PC-3 (cell line): Measurements from ENCODE around the gene GZF1. TPM values are rescaled to one million over a fixed set of nuclear protein-coding genes. Genes with fewer than 3 reads are reported as not detected.

ENCODE experiments used
- ATAC-seq: fragments of 200-7000 bp; cut with Tn5 transposase; 2 replicates; pipeline ENCODE4 v1.9.1; 2020; ENCODE audit warnings: mild to moderate bottlenecking, moderate library complexity
- BruUV-seq: library from RNA; stranded (reverse); fragments of 400-500 nt; replicated peaks from 2 replicates; lab custom pipeline; 2021; lab: Mats Ljungman, UMichigan
- CTCF ChIA-PET: fragments of 300-600 bp; sonication (Branson Sonifier 250); formaldehyde crosslinking; loops from one replicate; lab custom pipeline; 2022; ENCODE audit warnings: antibody characterized with exemption; lab: Charles Lee
- POLR2A ChIA-PET: fragments of 300-600 bp; sonication (Branson Sonifier 250); formaldehyde crosslinking; loops from one replicate; lab custom pipeline; 2022; ENCODE audit warnings: antibody characterized with exemption; ENCODE audit not compliant: unreplicated experiment; lab: Charles Lee
- DNase-seq: peaks from one replicate; pipeline ENCODE4 v3.0.0-alpha.2; 2015
- H2AFZ ChIP-seq: fragments of 300-600 bp; sonication (generic); 2 replicates; pipeline ENCODE4 v1.6.0; 2016; ENCODE audit warnings: antibody characterized with exemption, low read length
- H3F3A ChIP-seq: fragments of 300-600 bp; sonication (generic); one replicate; pipeline ENCODE4 v1.6.0; 2017; ENCODE audit warnings: antibody characterized with exemption, low read length, control low read depth, mild to moderate bottlenecking; ENCODE audit not compliant: unreplicated experiment
- H3K27ac ChIP-seq: fragments of 300-600 bp; sonication (generic); 2 replicates; pipeline ENCODE4 v1.5.1; 2016; ENCODE audit warnings: mild to moderate bottlenecking, low read length
- H3K27me3 ChIP-seq: fragments of 300-600 bp; sonication (generic); 2 replicates; pipeline ENCODE4 v1.6.1; 2016; ENCODE audit warnings: low read length, mixed read lengths
- H3K36me3 ChIP-seq: fragments of 300-600 bp; sonication (generic); 2 replicates; pipeline ENCODE4 v1.6.1; 2016; ENCODE audit warnings: low read depth, mixed run types, low read length, mixed read lengths
- H3K4me1 ChIP-seq: fragments of 300-600 bp; sonication (generic); 2 replicates; pipeline ENCODE4 v1.5.1; 2016; ENCODE audit warnings: low read length; ENCODE audit not compliant: insufficient read depth
- H3K4me2 ChIP-seq: fragments of 300-600 bp; sonication (generic); 2 replicates; pipeline ENCODE4 v1.6.0; 2016; ENCODE audit warnings: low read length
- H3K4me3 ChIP-seq: fragments of 300-600 bp; sonication (generic); 2 replicates; pipeline ENCODE4 v1.5.1; 2016; ENCODE audit warnings: mild to moderate bottlenecking, low read length, mixed read lengths
- H3K79me2 ChIP-seq: fragments of 300-600 bp; sonication (generic); 2 replicates; pipeline ENCODE4 v1.6.1; 2017; ENCODE audit warnings: low read length, mixed read lengths
- H3K9ac ChIP-seq: fragments of 300-600 bp; sonication (generic); 2 replicates; pipeline ENCODE4 v1.6.0; 2016; ENCODE audit warnings: mild to moderate bottlenecking, low read length
- H3K9me2 ChIP-seq: fragments of 300-600 bp; sonication (generic); replicated peaks from 2 replicates; pipeline ENCODE4 v1.6.1; 2016; ENCODE audit warnings: mixed run types, low read length, mixed read lengths
- H3K9me3 ChIP-seq: fragments of 300-600 bp; sonication (generic); 2 replicates; pipeline ENCODE4 v1.6.1; 2016; ENCODE audit warnings: low read length, mixed read lengths
- H4K20me1 ChIP-seq: fragments of 300-600 bp; sonication (generic); 2 replicates; pipeline ENCODE4 v1.6.1; 2016; ENCODE audit warnings: low read length, mixed read lengths
- EZH2 ChIP-seq: fragments of 300-600 bp; sonication (generic); IDR thresholded peaks from one replicate; pipeline ENCODE4 v1.6.1; 2017; ENCODE audit warnings: antibody characterized with exemption, mild to moderate bottlenecking, low read length; ENCODE audit not compliant: unreplicated experiment
- EZH2phosphoT487 ChIP-seq: fragments of 300-600 bp; sonication (generic); IDR thresholded peaks from 2 replicates; pipeline ENCODE4 v1.6.1; 2018; ENCODE audit warnings: mild to moderate bottlenecking, antibody characterized with exemption, low read length, borderline replicate concordance
- intact Hi-C: fragments of 100-400 bp; cut with micrococcal nuclease; formaldehyde crosslinking; loops from 2 replicates; pipeline ENCODE4 v1.9.0; 2023
- total RNA-seq: library from RNA; depleted of rRNA; stranded (reverse); fragments of >200 nt; gene quantifications from 2 replicates; pipeline ENCODE4 v1.2.3, GENCODE V29; 2014
- TF ChIP-seq, protein P1 (sequence below): fragments of 300-600 bp; sonication (generic); conservative IDR thresholded peaks from 2 replicates; pipeline ENCODE4 v1.5.1; 2017; ENCODE audit warnings: antibody characterized with exemption, low read depth, mild to moderate bottlenecking, low read length

GZF1 gene
- total RNA-seq, 1 experiment from 2014 or later, result 16.0 TPM

DNA sequence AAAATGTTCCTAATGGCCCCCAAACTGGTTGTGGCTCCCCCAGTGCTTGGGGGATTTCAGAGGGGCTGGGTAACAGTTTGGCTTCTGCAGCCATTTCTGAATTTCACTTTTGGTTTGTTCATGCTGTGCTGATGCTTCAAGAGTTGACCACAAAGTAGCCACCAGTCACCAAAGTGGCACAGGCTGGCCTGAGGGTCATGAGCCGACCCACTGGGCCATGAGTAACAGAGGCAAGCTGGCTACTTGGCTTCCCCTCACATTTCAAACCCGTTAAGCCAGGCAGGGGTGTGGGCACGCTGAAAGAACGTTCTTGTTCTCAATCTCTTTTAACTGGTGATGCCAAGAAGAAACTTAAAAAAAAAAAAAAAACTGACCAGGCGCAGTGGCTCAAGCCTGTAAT is 26.5 kb upstream of the GZF1 start:
- Histone ChIP-seq H2AFZ (no peak overlapping the region), H3K4me2 (no peak overlapping the region), H3K79me2 (no peaks in the 10 kb centered on the region), H3K9me3 (no peaks in the 10 kb centered on the region), H3F3A (no peaks in the 10 kb centered on the region), H3K9me2 (no peaks in the 10 kb centered on the region), H3K9ac (no peak overlapping the region), H4K20me1 (no peaks in the 10 kb centered on the region), H3K27ac (no peak overlapping the region), H3K27me3 (no peaks in the 10 kb centered on the region), H3K4me1 (no peaks in the 10 kb centered on the region), H3K4me3 (no peak overlapping the region), H3K36me3 (no peaks in the 10 kb centered on the region)
- intact Hi-C loops, result no loop called here
- BruUV-seq, result no TSS peak
- ChIA-PET CTCF (no interaction called here), POLR2A (no interaction called here)
- ATAC-seq, result no peak
- no peak for DNase-seq
- TF ChIP-seq, protein P1, sequence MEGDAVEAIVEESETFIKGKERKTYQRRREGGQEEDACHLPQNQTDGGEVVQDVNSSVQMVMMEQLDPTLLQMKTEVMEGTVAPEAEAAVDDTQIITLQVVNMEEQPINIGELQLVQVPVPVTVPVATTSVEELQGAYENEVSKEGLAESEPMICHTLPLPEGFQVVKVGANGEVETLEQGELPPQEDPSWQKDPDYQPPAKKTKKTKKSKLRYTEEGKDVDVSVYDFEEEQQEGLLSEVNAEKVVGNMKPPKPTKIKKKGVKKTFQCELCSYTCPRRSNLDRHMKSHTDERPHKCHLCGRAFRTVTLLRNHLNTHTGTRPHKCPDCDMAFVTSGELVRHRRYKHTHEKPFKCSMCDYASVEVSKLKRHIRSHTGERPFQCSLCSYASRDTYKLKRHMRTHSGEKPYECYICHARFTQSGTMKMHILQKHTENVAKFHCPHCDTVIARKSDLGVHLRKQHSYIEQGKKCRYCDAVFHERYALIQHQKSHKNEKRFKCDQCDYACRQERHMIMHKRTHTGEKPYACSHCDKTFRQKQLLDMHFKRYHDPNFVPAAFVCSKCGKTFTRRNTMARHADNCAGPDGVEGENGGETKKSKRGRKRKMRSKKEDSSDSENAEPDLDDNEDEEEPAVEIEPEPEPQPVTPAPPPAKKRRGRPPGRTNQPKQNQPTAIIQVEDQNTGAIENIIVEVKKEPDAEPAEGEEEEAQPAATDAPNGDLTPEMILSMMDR, result no peak
- no peak for TF ChIP-seq EZH2phosphoT487
- no peak for TF ChIP-seq EZH2

DNA sequence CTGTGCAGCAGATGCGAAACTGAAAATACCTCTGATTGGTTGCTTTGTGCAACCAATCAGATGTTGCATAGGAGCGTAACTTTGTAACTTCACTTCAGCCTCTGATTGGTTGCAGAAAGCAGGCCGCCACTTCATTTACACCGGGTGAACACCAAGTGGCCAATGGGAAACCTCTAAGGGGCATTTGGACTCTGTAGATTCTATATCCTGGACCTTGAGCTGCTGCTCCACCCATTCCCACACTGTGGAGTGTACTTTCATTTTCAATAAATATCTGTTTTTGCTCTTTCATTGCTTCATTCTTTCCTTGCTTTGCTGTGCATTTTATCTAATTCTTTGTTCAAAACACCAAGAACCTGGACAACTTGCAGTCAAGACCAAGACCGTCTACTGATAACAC is 25.5 kb upstream of the GZF1 start:
- DNase-seq (no peak), ATAC-seq (no peak)
- no peaks in the 10 kb centered on the region for H3K36me3 ChIP-seq
- H3F3A ChIP-seq, result no peaks in the 10 kb centered on the region
- no peak overlapping the region for H3K4me3 ChIP-seq
- intact Hi-C loops, result no loop called here
- no peaks in the 10 kb centered on the region for H3K79me2 ChIP-seq
- no TSS peak for BruUV-seq
- POLR2A ChIA-PET, result no interaction called here
- no peak overlapping the region for H2AFZ ChIP-seq
- CTCF ChIA-PET, result no interaction called here
- no peaks in the 10 kb centered on the region for H3K9me3 ChIP-seq
- no peaks in the 10 kb centered on the region for H3K4me1 ChIP-seq
- no peak overlapping the region for H3K27ac ChIP-seq
- no peak overlapping the region for H3K9ac ChIP-seq
- no peaks in the 10 kb centered on the region for H4K20me1 ChIP-seq
- no peak overlapping the region for H3K4me2 ChIP-seq
- no peaks in the 10 kb centered on the region; the same call in 1 of the 2 replicates for H3K27me3 ChIP-seq
- TF ChIP-seq EZH2phosphoT487, result no peak
- TF ChIP-seq EZH2, result no peak
- TF ChIP-seq, protein P1, result no peak
- no peaks in the 10 kb centered on the region for H3K9me2 ChIP-seq

DNA sequence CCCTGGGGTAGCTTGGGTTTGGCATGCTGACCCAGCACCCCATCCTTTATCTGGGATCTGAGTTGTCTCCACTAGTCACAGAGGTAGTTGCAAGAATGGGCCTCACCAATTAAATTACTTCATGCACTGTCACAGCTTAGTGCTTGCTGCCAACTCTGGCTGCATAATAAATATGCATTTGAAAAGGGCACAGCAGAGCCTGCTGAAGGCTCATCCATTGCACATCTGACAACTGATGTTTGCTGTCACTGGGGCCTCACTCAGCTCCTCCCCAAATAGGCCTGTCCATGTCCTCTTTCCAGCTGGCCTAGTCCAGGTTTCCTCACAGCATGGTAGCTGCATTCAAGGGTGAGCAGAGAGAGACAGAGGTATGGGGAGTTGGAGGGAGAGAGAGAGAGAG is 24.7 kb upstream of the GZF1 start:
- Histone ChIP-seq H3K4me3 (no peak overlapping the region), H3K79me2 (no peaks in the 10 kb centered on the region), H3K27ac (no peak overlapping the region), H4K20me1 (no peaks in the 10 kb centered on the region), H2AFZ (no peak overlapping the region), H3K4me1 (no peaks in the 10 kb centered on the region), H3K9ac (no peak overlapping the region), H3K36me3 (no peaks in the 10 kb centered on the region), H3F3A (no peaks in the 10 kb centered on the region), H3K27me3 (no peaks in the 10 kb centered on the region; the same call in 1 of the 2 replicates), H3K9me3 (no peaks in the 10 kb centered on the region), H3K4me2 (no peak overlapping the region), H3K9me2 (no peaks in the 10 kb centered on the region)
- intact Hi-C loops, result no loop called here
- ChIA-PET POLR2A (no interaction called here), CTCF (no interaction called here)
- no peak for ATAC-seq
- no peak for TF ChIP-seq EZH2
- TF ChIP-seq, protein P1, result no peak
- no peak for TF ChIP-seq EZH2phosphoT487
- DNase-seq, result no peak
- BruUV-seq, result no TSS peak
